ENCODE data around the gene STARD9. TPM values are rescaled to one million over a fixed set of nuclear protein-coding genes. Genes with fewer than 3 reads are reported as not detected.
"Not testable (repeated sequence)": the region's sequence is repeated elsewhere in the genome, so short reads cannot be mapped to it uniquely, and the experiment has no call there.

Gene STARD9
- total RNA-seq, 1 experiment from 2014 or later: 1.9 TPM

DNA sequence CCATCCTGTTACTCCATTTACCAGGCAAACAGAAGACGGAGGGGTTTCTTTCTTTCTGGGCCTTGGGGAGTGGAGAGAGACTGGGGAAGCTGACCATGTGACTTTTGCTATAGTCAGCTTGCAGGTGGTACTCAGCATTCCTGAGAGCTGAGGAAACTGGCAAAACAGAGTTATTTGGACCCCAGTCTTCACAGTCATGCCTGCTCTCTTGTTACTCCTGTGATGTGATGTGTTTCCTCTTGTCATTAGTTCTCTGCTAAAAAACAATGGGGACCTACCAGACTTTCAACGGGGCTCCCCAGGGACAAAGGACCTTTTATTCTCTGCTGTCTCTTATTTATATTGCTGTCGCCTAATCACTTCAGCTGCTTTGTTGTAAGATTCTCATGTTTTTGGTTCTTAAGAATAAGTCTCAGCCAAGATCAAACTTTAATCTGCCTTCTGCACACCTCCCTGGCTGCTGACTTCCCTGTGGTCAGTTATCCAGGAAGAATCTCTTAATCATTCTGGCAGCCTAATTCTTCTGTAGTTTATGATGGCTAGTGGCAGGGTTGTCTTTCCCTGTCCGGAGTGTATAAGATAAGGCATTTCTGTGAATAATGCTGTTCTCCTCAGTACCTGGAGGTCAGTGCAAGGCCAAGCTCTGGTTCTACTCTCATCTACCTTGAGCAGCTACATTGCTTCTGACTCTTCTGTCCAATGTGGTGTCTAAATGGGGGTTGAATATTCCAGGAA, 8.8 kb downstream of the STARD9 start:
- no peak for DNase-seq (ENCODE audit: extremely low read depth, low read depth)

DNA sequence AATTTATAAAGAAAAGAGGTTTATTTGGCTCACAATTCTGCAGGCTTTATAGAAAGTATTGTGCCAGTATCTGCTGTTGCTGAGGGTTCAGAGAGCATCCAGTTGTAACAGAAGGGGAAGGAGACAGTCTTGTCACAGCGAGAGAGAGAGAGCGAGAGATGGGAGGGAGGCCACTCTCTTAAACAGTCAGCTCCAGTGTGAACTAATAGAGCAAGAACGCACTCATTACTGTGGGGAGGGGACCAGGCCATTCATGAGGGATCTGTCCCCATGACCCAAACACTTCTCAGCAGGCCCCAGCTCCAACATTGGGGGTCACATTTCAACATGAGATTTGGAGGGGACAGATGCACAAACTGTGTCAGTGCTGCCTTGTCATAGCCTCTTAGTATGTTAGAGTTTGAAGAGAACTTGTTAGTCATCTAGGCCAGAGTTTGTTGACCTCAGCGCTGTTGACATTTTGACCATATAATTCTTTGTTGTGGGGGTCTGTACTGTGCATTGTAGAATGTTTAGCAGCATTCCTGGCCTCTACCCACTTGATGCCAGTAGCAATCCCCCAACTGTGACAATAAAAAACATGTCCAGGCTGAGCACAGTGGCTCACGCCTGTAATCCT, 15.3 kb downstream of the STARD9 start:
- DNase-seq (ENCODE audit: extremely low read depth, low read depth): no peak

DNA sequence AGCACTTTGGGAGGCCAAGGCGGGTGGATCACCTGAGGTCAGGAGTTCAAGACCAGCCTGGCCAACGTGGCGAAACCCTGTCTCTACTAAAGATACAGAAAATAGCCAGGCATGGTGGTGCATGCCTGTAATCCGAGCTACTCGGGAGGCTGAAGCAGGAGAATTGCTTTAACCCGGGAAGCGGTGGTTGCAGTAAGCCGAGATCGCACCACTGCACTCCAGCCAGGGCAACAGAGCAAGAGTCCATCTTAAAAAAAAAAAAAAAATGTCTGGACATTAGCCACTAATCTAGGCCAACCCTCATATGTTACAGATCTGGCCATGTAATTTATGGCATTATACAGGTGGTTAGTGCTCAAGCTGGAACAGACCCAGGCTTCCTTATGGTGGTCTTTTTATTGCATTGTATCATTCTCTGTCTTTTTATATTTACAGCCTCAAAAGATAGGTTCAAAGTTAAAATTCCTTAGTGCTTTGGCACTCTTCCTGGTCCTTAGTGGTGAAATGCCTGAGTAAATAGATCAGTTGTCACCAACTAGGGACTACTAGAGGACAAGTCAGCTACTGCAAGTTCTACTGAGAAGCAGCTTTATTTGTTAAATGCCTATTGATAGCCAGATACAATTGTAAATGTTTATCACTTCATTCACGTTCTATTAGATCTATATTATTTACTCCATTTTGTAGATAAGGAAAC, 16.0 kb downstream of the STARD9 start:
- peak; percentile 19 for DNase-seq (ENCODE audit: extremely low read depth, low read depth)

DNA sequence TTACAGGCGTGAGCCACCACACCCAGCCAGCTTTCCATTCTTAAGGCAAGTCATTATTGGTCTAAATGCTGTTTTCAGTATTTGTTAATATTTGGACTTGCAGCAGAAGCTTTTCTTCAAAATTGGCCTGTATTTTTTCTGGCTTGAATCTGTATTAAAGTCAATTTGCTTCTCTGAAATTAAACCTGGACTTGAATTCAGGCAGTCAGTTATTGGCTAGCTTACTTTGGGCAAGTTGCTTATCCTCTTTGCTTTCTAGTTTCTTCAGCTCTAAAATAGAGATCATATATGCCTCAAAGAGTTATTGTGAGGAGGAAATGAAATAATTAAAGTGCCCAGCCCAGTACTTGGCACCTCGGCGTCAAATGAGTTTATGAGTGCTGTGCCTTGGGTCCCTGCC, 17.3 kb downstream of the STARD9 start:
- no peak for DNase-seq (ENCODE audit: extremely low read depth, low read depth)

DNA sequence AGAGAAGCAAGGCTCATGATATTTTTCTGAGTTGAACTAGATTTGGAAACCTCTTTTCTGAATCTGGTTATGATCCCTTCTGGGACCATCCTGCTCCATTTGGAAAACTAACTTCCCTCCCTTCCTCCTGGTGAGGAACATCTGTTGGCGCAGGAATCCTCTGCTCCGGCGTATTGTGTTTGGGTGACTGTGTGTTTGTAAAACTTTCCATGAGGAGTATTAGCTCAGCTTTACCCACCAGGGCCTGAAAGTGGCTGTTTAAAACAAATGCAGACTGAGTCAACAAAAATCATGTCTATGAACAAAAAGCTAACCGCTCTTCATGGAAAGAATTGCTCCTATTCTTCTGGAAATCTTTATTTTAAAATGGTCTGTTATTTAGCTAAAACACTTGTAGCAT, 17.7 kb downstream of the STARD9 start:
- DNase-seq (ENCODE audit: extremely low read depth, low read depth): no peak

DNA sequence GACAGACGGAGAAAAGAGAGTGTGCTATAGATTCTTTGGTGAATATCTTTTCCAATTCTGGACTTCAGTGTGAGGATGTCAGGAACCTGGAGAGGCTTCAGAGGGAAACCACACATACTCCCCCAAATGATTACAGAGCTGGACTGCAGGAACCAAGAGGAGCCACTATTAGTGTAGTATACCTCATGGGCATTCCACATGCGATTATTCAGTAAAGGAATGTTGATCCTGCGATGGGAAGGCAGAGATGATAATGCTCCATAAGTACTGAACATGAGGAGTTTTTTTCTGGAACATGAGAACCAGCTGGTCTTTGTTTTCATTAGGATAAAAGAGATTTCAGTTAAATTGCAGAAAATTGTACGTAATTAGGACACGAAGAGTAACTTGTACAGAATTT, 18.7 kb downstream of the STARD9 start:
- DNase-seq (ENCODE audit: extremely low read depth, low read depth): no peak

DNA sequence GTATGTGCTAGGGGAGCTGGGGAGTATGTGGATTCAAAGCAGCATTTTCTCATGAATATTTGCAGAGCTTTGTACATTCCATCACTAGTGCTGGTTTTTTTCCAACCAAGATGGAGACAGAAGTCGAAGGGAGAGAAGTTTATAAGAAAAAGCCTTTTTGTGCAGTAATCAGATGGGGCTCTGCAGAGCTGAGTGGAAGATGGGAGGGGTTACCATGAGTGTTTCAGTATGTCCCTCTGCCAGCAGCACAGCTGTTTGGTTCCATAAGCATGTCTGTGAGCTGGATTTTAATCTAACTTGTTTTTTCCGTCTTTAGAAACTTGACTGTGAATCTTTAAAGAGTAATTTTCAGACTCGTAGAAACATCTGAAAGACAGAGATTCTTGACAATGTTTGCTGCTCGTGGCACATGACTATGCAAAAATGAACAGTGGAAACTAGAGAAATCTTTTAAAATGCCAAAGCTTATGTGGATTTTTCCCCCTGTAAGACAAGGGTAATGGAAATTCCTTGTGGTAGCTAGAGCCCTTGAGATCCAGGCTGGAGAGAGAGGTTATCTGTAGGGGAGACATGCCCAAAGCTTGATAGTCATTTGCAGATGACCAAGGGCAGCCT, 20.3 kb downstream of the STARD9 start:
- DNase-seq (ENCODE audit: extremely low read depth, low read depth): no peak

DNA sequence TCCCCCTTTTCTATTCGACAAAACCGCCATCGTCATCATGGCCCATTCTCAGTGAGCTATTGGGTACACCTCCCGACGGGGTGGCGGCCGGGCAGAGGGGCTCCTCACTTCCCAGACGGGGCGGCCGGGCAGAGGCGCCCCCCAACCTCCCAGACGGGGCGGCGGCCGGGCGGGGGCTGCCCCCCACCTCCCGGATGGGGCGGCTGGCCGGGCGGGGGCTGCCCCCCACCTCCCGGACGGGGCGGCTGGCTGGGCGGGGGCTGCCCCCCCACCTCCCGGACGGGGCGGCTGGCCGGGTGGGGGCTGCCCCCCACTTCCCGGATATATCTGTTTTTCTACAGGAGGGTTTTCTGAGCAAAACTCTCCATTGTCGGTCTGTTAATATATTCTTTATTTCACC, 25.9 kb downstream of the STARD9 start:
- DNase-seq (ENCODE audit: extremely low read depth, low read depth): not testable (repeated sequence)

DNA sequence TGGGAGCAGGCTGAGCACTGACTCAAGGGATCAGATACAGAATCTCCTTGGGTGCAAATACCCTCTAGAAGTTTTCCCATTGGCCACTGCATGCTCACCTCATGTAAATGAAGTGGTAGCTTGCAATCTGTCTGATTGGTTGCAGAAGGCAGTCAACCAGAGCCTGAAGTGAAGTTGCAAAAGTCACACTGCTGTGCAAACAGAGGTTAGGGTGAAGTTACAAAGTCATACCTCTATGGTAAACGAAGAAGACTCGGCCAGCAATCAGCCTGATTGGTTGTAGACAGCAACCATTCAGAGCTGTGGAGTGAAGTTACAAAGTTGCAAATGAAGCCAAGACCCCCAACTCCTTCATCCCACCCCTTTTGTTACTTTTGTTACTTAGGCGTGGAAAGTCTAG, 27.1 kb downstream of the STARD9 start:
- peak; percentile 40 for DNase-seq (ENCODE audit: extremely low read depth, low read depth)

DNA sequence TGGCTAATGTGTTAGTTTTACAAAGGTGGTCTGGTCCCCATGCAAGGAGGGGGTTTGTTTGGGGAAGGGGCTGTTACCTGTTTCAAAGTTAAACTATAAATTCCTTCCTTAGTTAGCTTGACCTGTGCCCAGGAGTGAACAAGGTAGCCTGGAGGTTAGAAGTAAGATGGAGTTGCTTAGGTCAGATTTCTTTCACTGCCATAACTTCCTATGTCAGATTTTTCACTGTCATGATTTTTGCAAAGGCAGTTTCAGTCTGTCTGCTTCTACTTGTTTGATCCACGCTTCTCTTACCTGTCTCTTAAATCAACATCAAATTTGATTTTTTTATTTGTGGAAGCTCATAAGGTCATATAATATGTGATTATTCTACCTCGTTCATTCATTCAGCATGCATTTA, 28.6 kb downstream of the STARD9 start:
- DNase-seq (ENCODE audit: extremely low read depth, low read depth): no peak

DNA sequence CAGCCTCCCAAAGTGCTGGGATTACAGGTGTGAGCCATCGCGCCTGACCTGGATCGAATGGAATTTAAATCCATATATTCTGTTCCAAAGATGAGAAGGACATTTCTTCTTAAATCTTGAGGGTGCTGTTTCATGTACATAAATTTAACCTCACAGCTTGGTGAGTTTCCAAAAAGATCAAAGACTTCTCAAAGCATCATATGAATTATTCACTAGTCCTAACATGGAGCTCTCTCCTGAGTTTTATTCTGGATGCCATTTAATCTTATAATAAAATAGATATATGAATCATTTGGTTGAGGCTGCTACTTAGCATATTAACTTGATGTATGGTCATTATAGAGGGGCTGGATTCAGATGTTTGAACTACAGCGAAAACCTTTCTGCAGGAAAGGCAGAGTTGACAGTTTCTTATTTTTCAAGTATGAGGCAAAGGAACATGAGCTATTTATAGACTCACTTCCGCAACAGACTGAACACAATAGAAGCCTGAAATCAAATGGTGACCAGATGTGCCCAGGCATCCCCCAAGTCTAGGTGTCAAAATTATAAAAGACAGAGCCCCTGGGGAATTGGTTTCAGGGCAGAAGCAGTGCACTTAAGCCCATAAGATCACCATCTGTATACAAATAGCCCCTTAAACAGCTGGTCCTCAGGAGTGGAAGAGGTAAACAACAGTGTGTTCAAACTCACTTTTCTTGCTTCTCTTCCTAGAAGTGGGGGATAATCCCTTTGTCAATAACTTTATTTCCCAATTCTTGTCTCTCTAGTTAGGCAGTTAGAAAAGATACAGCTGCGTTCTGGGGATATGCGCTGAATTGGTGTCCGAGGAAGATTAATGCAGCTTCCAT, 29.7 kb downstream of the STARD9 start:
- DNase-seq (ENCODE audit: extremely low read depth, low read depth): no peak

DNA sequence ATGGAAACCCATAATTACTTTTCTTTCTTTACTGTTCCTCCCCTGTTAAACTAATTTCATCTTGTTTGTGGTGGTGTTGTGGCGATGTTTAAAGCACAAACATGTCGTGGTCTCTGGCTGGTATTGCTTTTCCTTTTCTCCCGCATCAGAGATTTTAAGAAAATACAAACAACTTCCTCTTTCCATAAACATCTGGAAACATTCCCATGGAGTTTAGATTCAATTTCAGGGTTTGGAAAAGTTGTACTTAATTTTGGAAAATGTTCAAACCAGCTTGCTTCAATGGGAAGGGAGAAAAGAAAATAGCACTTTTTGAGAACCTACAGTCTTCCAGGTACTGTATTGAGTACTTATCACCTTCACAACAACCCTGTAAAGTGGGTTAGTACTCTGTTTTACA, 30.4 kb downstream of the STARD9 start:
- DNase-seq (ENCODE audit: extremely low read depth, low read depth): no peak

DNA sequence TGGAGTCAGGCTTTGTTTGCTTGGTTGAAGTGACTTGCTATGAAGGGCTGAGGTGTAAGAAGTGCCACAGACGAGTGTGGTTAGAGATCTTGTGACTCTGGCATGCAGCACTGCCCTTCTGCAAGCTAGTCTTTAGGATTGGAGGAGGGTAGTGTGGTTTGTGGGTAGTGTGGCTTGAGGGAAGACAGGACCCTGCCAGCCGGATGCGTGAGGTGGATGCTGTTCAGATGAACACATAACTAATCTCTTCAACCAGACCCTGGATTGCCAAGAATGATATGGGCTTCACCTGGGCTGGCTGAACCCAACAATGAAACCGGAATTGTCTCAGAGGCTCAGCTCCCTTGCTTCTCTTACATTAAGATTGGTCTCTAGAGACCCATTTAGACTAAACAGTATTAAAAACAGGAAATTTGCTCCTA, 32.7 kb downstream of the STARD9 start:
- DNase-seq (ENCODE audit: extremely low read depth, low read depth): no peak

DNA sequence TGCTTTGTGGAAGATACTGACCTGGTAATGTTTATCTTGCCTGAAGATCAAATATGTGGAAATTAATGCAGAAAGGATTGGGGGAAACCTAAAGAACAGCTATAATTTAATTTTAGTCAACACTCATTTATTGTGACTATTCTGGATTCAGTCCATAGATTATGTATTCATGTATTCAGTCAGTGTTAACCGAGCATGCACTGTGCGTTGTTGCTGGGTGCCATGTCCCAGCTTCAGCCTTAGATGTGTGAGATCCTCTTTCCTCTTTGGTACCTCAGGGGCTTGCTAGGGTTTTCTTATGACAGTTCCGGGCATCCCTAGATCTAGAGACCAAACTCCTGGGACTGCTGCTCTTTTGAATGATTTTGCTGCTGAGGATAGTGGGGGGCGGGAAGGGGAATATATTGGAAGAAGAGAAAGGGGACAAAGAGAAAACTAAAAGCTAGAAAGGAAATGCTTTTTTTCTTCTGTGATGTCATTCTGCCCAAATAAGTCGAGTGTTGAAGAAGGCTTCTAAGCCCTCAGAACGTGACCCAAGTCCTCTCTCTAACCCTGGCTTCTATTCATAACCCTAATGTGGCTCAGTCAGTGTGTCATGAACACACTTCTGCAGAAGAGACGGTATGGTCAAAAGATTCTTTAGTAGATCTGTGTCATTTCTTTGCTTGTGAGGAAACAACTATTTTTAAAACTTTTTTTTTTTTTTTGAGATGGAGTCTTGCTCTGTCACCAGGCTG, 33.5 kb downstream of the STARD9 start:
- no peak for DNase-seq (ENCODE audit: extremely low read depth, low read depth)

DNA sequence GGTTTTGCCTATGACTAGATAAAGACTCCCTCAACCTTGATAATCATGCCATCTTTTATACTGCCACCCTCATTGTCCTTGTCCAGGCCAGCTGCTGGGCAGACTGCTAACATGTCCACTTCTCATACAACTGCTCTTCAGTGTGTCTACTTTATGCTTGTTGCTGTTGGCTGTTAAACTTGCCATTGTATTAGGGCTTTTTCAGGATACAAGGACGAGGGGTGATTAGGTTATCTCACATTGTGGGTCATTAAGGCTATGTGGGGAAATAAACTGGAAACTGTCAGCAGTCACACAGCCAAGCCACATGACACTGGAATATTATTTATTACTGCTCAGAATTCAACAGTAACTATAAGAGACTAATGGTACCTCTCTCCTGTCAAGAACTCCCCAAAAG, 36.1 kb downstream of the STARD9 start:
- no peak for DNase-seq (ENCODE audit: extremely low read depth, low read depth)

DNA sequence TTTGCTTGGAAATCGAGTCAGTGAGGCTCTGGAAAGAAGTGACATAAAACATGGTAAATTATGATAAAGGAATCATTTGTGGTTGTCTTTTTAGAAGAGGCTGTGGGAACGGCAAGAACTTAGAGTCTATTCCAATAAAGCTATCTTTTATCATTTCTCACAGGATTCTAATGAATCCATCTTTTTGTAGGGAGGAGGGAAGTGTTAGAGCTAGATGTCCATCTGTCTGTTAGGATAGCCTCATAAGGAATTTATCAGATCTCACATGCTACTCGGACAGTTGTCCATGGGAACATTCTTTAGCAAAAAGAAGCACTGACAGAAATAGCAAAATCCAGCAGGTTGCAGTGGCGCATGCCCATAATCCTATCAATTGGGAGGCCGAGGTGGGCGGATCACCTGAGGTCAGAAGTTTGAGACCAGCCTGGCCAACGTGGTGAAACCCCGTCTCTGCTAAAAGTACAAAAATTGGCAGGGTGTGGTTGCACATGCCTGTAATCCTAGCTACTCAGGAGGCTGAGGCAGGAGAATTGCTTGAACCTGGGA, 37.0 kb downstream of the STARD9 start:
- DNase-seq (ENCODE audit: extremely low read depth, low read depth): no peak

DNA sequence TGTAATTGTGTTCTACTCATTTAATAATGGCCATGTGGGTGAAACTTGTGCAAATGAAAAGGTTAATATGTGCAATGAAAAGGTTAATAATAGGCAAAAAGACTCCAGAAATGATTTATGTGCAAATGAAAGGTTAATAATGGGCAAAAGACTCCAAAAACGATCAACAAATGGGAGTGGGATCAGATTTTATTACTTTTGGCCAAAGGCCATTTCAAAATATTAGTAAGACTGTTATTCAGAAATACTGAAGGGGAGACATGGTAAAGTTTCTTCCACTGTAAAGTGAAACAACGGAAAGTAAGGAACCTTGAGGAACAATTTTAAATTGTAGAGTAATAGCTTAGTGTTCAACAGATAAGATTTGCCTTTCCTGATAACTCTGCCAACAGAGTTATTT, 40.7 kb downstream of the STARD9 start:
- DNase-seq (ENCODE audit: extremely low read depth, low read depth): no peak

DNA sequence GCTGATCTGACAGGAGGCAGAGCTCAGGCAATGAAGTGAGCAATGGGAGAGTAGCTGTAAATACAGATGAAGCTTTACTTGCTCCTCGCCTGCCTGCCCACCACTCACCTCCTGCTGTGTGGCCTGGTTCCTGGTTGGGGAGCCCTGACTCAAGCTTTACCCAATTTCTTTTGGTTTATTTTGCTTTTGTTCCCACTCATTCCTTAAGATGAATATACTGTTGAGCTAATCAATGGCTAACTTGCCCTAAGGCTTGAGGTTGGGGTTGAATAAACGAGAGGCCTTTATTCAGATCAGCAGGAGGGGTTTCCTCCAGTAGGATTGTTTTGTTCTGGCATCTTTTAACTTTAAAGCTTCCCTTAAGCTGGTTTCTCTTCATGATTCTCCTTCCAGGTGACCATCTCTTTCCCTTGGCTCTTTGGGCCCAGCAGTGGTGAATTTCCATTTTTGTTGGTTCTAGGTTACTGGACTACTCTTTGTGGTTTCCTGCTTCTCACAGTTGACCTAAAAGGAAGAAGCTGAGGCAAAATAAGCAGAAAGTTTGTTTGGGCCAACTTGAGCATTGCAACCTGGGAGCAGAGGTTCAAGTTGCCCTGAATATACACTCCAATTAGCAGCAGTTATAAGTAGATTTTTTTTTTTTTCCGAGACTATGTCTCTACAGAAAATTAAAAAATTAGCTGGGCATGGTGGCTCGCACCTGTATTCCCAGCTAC, 44.4 kb downstream of the STARD9 start:
- DNase-seq (ENCODE audit: extremely low read depth, low read depth): no peak

DNA sequence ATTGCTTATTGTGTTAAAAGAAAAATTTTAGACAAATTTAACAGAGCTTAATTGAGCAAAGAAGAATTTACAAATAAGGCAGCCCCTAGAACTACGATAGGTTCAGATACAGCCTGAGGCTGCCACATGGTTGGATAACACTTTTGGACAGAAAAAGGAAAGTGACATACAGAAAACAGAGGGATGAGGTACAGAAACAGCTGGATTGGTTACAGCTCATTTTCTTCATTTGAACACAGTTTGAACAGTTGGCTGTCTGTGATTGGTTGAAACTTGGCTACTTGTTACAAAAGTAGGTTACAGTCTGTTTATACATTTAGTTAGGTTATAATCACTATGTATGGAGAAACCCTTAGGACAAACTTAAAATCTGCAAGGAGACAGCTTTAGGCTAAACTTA, 46.0 kb downstream of the STARD9 start:
- no peak for DNase-seq (ENCODE audit: extremely low read depth, low read depth)

Measured in NCI-H460 (cell line).